ENCODE results near the gene GAREM1.

Gene GAREM1

DNA sequence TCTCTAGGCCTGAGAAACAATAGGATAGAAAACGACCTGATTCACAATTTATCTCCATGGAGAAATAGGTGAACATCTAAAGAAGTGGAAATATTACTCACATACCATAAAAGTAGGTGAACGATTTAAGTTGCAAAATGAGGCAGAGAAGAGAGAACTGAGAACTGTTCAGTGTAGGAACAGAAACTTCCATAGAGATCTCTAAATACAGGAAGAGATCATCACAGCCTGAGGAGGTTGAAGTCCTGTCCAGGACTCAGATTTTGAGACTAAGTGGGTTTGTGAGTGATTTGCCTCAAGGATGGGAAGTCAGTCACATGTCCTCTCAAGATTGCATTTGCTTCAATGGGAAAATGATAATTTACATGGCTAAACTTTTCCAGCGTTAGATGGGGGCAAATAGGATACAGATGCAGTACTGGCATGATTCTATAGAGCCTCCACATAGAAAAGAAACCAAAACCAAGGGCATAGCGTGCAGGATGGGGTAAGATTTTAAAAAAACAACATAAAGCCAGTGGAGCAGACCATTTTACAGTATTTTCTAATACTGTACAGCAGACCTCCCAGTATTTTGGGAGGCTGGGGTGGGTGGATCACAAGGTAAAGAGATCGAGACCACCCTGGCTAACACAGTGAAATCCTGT lies 212.0 kb downstream of the GAREM1 start:
- no peak for DNase-seq (ENCODE audit: low read depth)
- H3K4me3 ChIP-seq (ENCODE audit: low read depth, low read length): no peak overlapping the region
- in situ Hi-C loops (cut with HindIII; ENCODE audit: low sequenced_read_pairs): no loop called here
- TF ChIP-seq, protein P1, sequence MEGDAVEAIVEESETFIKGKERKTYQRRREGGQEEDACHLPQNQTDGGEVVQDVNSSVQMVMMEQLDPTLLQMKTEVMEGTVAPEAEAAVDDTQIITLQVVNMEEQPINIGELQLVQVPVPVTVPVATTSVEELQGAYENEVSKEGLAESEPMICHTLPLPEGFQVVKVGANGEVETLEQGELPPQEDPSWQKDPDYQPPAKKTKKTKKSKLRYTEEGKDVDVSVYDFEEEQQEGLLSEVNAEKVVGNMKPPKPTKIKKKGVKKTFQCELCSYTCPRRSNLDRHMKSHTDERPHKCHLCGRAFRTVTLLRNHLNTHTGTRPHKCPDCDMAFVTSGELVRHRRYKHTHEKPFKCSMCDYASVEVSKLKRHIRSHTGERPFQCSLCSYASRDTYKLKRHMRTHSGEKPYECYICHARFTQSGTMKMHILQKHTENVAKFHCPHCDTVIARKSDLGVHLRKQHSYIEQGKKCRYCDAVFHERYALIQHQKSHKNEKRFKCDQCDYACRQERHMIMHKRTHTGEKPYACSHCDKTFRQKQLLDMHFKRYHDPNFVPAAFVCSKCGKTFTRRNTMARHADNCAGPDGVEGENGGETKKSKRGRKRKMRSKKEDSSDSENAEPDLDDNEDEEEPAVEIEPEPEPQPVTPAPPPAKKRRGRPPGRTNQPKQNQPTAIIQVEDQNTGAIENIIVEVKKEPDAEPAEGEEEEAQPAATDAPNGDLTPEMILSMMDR (IDR thresholded peaks at IDR 0.05; ENCODE audit: low read depth, low read length, missing control alignments): no peak

GRCh38 chr18:32258148-32258547 lies 212.5 kb downstream of the GAREM1 start:
- in situ Hi-C loops (cut with HindIII; ENCODE audit: low sequenced_read_pairs): no loop called here
- no peak for DNase-seq (ENCODE audit: low read depth)
- H3K4me3 ChIP-seq (ENCODE audit: low read depth, low read length): no peak overlapping the region
- TF ChIP-seq, protein P1 (IDR thresholded peaks at IDR 0.05; ENCODE audit: low read depth, low read length, missing control alignments): no peak

DNA sequence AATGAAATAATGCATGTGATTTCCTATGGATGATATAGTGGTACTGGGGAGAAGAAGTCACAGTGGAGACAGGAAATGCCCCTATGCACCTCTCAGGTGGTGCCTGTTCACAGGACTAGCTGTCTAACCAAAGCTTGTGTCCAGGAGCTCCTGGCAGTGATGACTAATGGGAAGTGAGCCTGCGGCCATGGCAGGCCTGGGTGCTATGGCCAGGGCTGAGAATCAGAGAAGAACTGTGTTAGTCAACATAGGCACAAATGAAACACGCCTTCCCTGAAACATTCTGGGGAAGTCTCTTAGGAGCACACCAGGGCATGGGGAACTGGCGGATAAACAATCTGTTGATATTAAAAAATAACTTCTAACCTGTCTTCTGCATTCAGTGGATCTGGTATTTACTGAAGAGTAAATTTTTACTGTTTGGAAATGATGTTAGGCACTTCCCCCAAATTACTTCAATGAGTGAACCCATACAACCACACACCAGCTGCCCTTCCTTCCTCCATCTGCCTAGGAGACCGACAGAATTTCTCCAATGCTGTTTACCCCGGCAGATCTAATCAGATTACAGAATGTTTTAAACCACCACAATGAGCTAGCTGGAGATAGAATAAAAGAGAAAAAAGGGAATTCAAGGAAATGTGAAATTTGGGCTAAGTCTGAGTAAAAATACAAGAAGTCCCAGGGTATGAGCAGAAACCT lies 213.4 kb downstream of the GAREM1 start:
- in situ Hi-C loops (cut with HindIII; ENCODE audit: low sequenced_read_pairs): no loop called here
- no peak for DNase-seq (ENCODE audit: low read depth)
- TF ChIP-seq, protein P1 (IDR thresholded peaks at IDR 0.05; ENCODE audit: low read depth, low read length, missing control alignments): no peak
- no peak overlapping the region for H3K4me3 ChIP-seq (ENCODE audit: low read depth, low read length)

GRCh38 chr18:32255570-32255969 lies 215.1 kb downstream of the GAREM1 start:
- in situ Hi-C loops (cut with HindIII; ENCODE audit: low sequenced_read_pairs): no loop called here

DNA sequence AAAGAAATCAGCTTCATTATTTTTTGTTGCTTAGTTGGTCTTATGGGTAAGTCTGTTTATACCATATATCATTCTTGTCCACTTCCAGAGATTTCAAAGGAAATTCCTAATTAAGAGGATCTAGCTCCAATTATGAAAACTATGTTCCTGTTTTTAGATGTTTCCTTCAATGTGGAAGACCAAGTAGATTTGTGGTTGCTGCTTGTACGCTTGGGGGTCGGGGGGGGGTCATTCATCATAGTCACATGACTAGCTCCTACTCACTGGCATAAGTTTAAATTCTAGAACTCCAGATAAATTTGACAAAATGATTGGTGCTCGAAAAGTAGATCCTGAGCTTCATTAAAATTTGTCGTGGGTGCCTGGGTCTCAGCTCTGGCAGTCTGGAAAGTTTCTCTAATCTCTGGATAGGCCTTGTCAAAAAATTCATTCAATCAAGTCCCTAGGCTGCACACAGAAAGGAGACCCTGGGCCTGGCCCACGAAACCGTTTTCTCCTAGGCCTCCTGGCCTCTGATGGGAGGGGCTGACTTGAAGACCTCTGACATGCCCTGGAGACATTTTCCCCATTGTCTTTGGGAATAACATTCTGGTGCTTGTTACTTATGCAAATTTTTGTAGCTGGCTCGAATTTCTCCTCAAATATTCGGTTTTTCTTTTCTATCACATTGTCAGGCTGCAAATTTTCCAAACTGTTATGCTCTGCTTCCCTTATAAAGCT lies 218.4 kb downstream of the GAREM1 start:
- H3K4me3 ChIP-seq (ENCODE audit: low read depth, low read length): no peak overlapping the region
- in situ Hi-C loops (cut with HindIII; ENCODE audit: low sequenced_read_pairs): no loop called here
- DNase-seq (ENCODE audit: low read depth): no peak
- TF ChIP-seq, protein P1 (IDR thresholded peaks at IDR 0.05; ENCODE audit: low read depth, low read length, missing control alignments): no peak

More at GRCh38 chr18:32255570-32255969, 215.1 kb downstream of the GAREM1 start:
- H3K4me3 ChIP-seq (ENCODE audit: low read depth, low read length): no peak overlapping the region
- no peak for DNase-seq (ENCODE audit: low read depth)
- TF ChIP-seq, protein P1 (IDR thresholded peaks at IDR 0.05; ENCODE audit: low read depth, low read length, missing control alignments): no peak

- in situ Hi-C loops (cut with HindIII; ENCODE audit: low sequenced_read_pairs): no loop called here
- no peak for DNase-seq (ENCODE audit: low read depth)
- H3K4me3 ChIP-seq (ENCODE audit: low read depth, low read length): no peak overlapping the region
- TF ChIP-seq, protein P1 (IDR thresholded peaks at IDR 0.05; ENCODE audit: low read depth, low read length, missing control alignments): no peak
Observed at GRCh38 chr18:32251466-32251865, 219.2 kb downstream of the GAREM1 start.

All from astrocyte of the cerebellum (primary cell).